Fibroblast of pulmonary artery (primary cell): ENCODE measurements around the gene UNC5B.

Experiments used
- DNase-seq: peaks from one replicate; pipeline ENCODE4 v3.0.0-alpha.2; 2010; ENCODE audit warnings: low read depth
- H3K4me3 ChIP-seq: replicated peaks from 2 replicates; pipeline ENCODE4 v1.5.1; 2011; ENCODE audit warnings: low read depth, mild to moderate bottlenecking, control low read depth, low read length, moderate library complexity
- TF ChIP-seq, protein P1 (sequence below): IDR thresholded peaks from 2 replicates; pipeline ENCODE4 v1.5.1; 2011; ENCODE audit warnings: mild to moderate bottlenecking, control low read depth, low read length, inconsistent platforms; ENCODE audit errors: missing control alignments

The UNC5B gene

DNA sequence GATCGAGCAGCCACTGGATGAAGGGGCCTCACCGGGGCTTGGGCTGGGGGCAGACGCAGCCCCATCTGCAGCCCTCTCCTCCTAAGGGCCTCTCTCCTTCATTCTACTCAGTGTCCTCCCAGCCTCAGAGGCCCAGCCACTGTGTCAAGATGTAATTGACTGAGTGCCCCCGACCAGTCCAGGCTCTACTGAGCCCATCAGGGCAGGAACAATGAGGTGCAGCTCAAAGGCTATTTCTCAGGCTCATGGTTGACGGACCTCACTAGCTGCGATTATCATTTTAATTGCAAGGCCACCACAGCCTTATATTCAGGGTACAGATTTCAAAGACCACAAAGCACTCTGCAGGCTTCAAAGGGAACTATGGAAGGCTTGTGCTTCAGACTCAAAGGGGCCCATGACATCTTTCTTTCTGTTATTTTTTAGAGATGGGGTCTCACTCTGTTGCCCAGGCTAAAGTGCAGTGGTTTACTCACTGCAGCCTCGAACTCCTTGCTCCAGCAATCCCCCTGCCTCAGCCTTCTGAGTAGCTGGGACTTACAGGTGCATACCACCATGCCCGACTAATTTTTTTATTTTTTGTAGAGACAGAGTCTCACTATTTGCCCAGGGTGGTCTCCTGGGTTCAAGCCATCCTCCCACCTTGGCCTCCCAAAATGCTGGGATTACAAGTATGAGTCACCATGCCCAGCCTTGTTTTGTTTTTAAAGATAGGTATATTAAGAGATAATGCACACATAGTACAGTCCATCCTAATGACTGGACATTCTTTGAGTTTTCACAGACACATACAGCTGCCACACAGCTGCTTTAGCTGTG is 130.4 kb downstream of the UNC5B start:
- no peak for DNase-seq
- H3K4me3 ChIP-seq: no peak overlapping the region
- TF ChIP-seq, protein P1, sequence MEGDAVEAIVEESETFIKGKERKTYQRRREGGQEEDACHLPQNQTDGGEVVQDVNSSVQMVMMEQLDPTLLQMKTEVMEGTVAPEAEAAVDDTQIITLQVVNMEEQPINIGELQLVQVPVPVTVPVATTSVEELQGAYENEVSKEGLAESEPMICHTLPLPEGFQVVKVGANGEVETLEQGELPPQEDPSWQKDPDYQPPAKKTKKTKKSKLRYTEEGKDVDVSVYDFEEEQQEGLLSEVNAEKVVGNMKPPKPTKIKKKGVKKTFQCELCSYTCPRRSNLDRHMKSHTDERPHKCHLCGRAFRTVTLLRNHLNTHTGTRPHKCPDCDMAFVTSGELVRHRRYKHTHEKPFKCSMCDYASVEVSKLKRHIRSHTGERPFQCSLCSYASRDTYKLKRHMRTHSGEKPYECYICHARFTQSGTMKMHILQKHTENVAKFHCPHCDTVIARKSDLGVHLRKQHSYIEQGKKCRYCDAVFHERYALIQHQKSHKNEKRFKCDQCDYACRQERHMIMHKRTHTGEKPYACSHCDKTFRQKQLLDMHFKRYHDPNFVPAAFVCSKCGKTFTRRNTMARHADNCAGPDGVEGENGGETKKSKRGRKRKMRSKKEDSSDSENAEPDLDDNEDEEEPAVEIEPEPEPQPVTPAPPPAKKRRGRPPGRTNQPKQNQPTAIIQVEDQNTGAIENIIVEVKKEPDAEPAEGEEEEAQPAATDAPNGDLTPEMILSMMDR: no peak

DNA sequence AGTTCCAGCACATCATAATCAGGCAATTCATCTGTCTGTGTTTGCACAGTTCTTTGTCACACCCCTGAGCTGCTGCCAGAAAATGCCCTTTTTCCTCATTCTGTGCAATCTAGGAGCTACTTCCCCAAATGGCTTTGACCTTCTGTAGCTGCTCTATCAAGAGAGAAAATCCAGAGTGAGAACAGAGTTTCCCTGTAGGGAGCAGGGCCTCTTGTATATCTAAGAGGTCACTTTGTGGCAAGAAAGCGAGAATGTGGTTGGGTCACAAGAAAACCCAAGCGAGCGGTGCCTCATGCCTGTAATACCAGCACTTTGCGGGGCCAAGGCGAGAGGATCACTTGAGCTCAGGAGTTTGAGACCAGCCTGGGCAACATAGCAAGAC is 131.0 kb downstream of the UNC5B start:
- DNase-seq: no peak
- TF ChIP-seq, protein P1: no peak
- no peak overlapping the region for H3K4me3 ChIP-seq

DNA sequence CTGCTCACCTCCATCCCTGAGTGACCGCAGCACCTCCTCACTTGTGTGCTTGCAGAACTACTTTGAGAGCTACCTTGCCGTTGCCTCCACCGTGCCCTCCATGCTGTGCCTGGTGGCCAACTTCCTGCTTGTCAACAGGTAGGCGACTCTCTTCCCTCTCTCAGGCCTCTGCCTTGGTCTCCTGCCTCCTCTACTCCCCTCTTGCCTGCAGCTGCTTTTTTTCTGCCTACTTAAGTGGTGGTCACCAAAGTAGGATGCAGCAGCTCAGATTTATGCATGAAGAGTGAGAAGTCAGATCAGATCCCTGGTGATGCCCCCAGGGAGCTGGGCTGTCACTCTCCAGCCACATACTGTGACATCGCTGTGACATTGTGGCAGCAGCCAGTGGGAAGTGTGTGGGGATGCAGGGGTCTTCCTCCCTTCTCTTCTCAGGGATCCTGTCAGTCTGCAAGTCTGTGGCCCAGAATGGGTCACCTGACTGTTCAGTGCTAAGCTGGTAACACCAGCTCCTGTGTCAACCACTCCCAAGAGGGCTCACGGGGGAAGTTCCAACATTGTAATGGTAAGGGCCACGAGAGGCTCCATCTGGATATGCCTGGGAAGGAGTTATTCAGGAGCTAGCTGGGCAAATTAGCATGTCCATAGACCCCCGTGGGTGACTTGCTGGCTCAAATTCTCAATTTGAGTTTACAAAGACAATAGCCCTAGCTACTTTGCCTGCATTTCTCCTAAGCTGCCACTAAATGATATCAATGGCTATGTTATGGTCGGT is 132.0 kb downstream of the UNC5B start:
- H3K4me3 ChIP-seq: no peak overlapping the region
- no peak for DNase-seq
- TF ChIP-seq, protein P1: no peak

DNA sequence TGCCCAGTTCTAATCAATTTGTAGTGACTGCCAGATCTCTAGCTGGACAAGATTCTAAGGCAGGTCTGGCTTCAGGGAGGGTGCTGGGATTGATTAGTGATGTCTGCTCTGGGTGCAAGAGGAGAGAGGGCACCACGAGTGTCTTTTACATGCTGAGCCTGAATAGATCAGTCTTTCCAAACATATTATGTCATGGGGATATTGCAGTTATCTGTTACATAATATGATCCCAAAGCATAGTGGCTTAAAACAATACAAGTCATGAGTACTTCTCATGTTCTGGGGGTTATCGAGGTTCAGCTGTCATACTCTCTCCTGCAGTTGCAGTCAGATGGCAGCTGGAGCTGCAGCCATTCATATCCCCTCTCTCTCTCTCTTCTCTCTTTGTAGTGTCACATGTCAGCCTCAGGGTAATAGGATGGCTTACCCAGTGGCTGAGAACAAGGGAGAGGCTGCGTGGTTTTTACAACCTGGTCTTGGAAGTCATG is 132.7 kb downstream of the UNC5B start:
- H3K4me3 ChIP-seq: no peak overlapping the region
- DNase-seq: no peak
- TF ChIP-seq, protein P1: no peak

- no peak for DNase-seq
- TF ChIP-seq, protein P1: no peak
These were observed 133.3 kb downstream of the UNC5B start for GRCh38 chr10:71345694-71346093.

DNA sequence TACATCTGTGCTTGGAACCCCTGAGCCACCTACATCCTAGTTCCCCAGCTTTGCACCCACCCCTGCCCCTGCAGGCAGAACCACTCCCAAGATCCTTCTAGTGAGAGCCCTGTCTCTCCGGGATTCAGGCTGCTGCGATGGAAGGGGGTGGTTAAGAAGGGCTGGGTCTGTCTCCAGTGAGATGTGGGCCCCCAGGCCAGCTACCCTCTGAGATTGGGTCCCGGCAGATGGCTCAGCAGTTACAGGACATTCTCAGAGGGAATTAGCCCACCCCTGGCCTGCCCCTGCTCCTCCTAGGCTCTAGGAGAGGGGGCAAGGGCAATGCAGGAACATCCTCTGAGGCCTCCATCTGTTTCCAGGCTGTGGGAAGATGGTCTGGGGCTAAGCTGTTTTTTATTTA is 134.4 kb downstream of the UNC5B start:
- no peak for DNase-seq
- TF ChIP-seq, protein P1: no peak
- H3K4me3 ChIP-seq: no peak overlapping the region

More at GRCh38 chr10:71345694-71346093, 133.3 kb downstream of the UNC5B start:
- H3K4me3 ChIP-seq: no peak overlapping the region
